Measurements from ENCODE around the gene POLDIP2. TPM values are rescaled to one million over a fixed set of nuclear protein-coding genes. Genes with fewer than 3 reads are reported as not detected.
A peak's percentile ranks its signal among the peaks of the same experiment; 100 is the strongest.

The POLDIP2 gene
- total and polyA plus RNA-seq, 9 of the 15 experiments (the other 6 are each of a cell fraction or from before 2014, with no cell fraction given) = 22.0 to 137 (median 104) TPM

- TF ChIP-seq ZNF584 (CRISPR knock-in tag; IDR thresholded peaks at IDR 0.05; ENCODE audit: low read depth) (no peak), ETS2 (tag; IDR thresholded peaks at IDR 0.05; ENCODE audit: borderline replicate concordance, poor library complexity, severe bottlenecking) (no peak), HNRNPH1 (optimal IDR thresholded peaks at IDR 0.05; ENCODE audit: low read depth, low read length) (no peak), CBFA2T2 (conservative IDR thresholded peaks at IDR 0.05) (no peak), UBTF (IDR thresholded peaks at IDR 0.05; ENCODE audit: borderline replicate concordance in 1 of 2, low read depth in 2 of 2, low read length in 2 of 2) (no peak), NFIC (IDR thresholded peaks at IDR 0.05) (peak; percentile 45), TEAD1 (CRISPR knock-in tag; IDR thresholded peaks at IDR 0.05) (peak; percentile 67 to 76; a peak in 2 of 4 replicates), PREB (CRISPR knock-in tag; IDR thresholded peaks at IDR 0.05) (no peak), RBBP5 (IDR thresholded peaks at IDR 0.05; ENCODE audit: borderline replicate concordance, insufficient read depth, low read length, poor library complexity, severe bottlenecking) (no peak), CHD2 (IDR thresholded peaks at IDR 0.05; ENCODE audit: low read depth, low read length) (no peak), NFRKB (IDR thresholded peaks at IDR 0.05; ENCODE audit: low read depth) (no peak), CBX5 (IDR thresholded peaks at IDR 0.05; ENCODE audit: borderline replicate concordance, low read depth) (no peak), POLR2AphosphoS2 (IDR thresholded peaks at IDR 0.05; ENCODE audit: low read length) (no peak), FOSL1 (tag; conservative IDR thresholded peaks at IDR 0.05) (no peak; the same call in 1 of the 2 replicates), ERF (CRISPR knock-in tag; IDR thresholded peaks at IDR 0.05) (no peak), ZBED1 (IDR thresholded peaks at IDR 0.05) (no peak), ZNF609 (CRISPR knock-in tag; IDR thresholded peaks at IDR 0.05; ENCODE audit: borderline replicate concordance) (no peak), RFX5 (IDR thresholded peaks at IDR 0.05; ENCODE audit: low read depth, low read length) (no peak)
These were observed 12.9 kb upstream of the POLDIP2 start, which contains the start of gene VTN (continued) for GRCh38 chr17:28370035-28370743.

All from K562 (cell line).